ENCODE results near the gene CORO2B.

GRCh38 chr15:68592054-68592453 is 13.3 kb downstream of the CORO2B start:
- TF ChIP-seq RARB (CRISPR knock-in tag; IDR thresholded peaks at IDR 0.05), result no peak
- no peak for TF ChIP-seq OSR1 (CRISPR knock-in tag; IDR thresholded peaks at IDR 0.05)
- no peak for TF ChIP-seq PATZ1 (CRISPR knock-in tag; IDR thresholded peaks at IDR 0.05; ENCODE audit: borderline replicate concordance)
- no peak for TF ChIP-seq TCF4 (CRISPR knock-in tag; IDR thresholded peaks at IDR 0.05; ENCODE audit: borderline replicate concordance)
- no peak for TF ChIP-seq BACH2 (CRISPR knock-in tag; IDR thresholded peaks at IDR 0.05; ENCODE audit: borderline replicate concordance)
- no peak for TF ChIP-seq ESRRG (CRISPR knock-in tag; IDR thresholded peaks at IDR 0.05)
- no peak for TF ChIP-seq CSRNP3 (CRISPR knock-in tag; IDR thresholded peaks at IDR 0.05)

Data from SK-N-SH treated with all-trans-retinoic acid at 6 μM for 48 hours (cell line).